IPS-20b (cell line): ENCODE measurements around the gene BGLAP.
A peak's percentile ranks its signal among the peaks of the same experiment; 100 is the strongest.

Experiments used
- H3K27ac ChIP-seq: one replicate; pipeline ENCODE4 v1.5.1; 2013; ENCODE audit warnings: low read length
- H3K27me3 ChIP-seq: 2 replicates; pipeline ENCODE4 v1.6.1; 2013; ENCODE audit warnings: mild to moderate bottlenecking, low read length, inconsistent platforms; ENCODE audit not compliant: insufficient read depth
- H3K36me3 ChIP-seq: 2 replicates; pipeline ENCODE4 v1.6.1; 2013; ENCODE audit warnings: low read depth, mild to moderate bottlenecking, inconsistent platforms, low read length, moderate library complexity; ENCODE audit not compliant: insufficient read depth
- H3K4me1 ChIP-seq: 2 replicates; pipeline ENCODE4 v1.6.1; 2013; ENCODE audit warnings: mild to moderate bottlenecking, control low read depth, inconsistent platforms, low read length, moderate library complexity; ENCODE audit not compliant: insufficient read depth
- H3K4me3 ChIP-seq: 2 replicates; pipeline ENCODE4 v1.5.1; 2013; ENCODE audit warnings: mild to moderate bottlenecking, low read length, inconsistent platforms
- H3K9ac ChIP-seq: 2 replicates; pipeline ENCODE4 v1.6.1; 2013; ENCODE audit warnings: low read depth, mild to moderate bottlenecking, inconsistent platforms, low read length, moderate library complexity
- H3K9me3 ChIP-seq: 2 replicates; pipeline ENCODE4 v1.6.1; 2013; ENCODE audit warnings: mild to moderate bottlenecking, low read depth, low read length, inconsistent platforms; ENCODE audit not compliant: insufficient read depth

BGLAP gene

DNA sequence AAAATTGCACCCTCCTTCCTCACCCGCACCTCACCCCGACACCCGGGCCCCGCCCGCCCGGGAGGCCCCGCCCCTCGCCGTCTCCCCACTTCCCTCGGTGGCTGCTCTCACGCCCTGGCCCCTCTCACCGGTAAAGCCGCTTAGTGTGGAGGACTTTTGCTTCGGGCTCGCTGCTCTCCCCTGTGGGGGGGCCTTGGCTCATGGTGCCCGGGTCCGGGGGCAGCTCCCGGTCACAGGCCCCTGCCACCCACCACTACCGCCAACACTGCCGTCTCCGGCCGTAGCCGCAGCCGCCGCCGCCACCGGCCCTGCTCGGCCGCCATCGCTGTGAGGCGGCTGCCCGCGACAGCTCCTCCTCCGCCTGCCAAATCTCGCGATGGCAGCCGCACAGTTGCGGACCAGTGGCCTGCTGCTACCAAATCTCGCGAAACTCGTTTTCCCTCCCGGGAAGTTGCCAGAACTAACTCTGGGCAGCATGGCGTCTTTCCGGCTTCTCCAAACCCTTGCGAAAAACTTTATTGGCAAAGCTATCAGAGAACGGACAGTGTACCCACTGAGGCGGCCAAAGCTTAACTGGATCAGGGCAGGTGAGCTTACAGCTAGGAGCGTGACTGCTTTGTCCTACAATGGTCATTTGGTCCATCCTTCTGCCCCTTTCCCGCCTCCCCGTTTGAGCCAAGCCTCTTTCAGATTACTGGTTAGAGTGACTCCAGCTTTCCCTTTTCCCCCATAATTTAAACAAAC lies 40.7 kb downstream of the BGLAP start, which contains the start of gene SMG5:
SMG5 (minus strand) TSS at position 347 of the 744 bp plus-strand sequence; CDS start at position 202, 145 bp downstream.
- peaks cover 14% of the 10 kb centered on the region for H3K4me1 ChIP-seq
- peak within 1 kb of the TSS; percentile 92 for H3K27ac ChIP-seq
- H3K36me3 ChIP-seq: peaks cover 29% of the 10 kb centered on the region
- no peaks in the 10 kb centered on the region for H3K27me3 ChIP-seq
- H3K9ac ChIP-seq: peak within 1 kb of the TSS; percentile 93
- H3K4me3 ChIP-seq: peak within 1 kb of the TSS; percentile 89
- H3K9me3 ChIP-seq: no peaks in the 10 kb centered on the region

DNA sequence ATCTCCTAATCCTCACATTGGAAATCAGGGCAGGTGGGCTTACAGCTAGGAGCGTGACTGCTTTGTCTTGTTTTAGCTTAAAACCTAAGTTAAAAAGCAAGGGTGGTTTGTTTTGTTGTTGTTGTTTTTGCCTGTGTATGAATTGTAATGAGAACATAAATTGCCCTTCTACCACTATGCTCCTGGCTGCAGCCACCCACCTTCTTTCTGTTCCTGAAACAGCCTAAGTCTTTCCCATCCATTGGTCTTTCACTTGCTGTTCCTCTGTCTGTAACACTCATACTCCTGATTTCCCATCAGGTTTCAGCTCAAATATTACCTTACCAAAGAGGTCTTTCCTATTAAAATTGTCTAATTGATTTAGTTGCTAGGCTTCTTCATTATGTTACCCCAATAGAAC lies 41.5 kb downstream of the BGLAP start:
- H3K9ac ChIP-seq: peak overlapping the region; percentile 93
- peak overlapping the region; percentile 89 for H3K4me3 ChIP-seq
- no peaks in the 10 kb centered on the region for H3K27me3 ChIP-seq
- no peaks in the 10 kb centered on the region for H3K9me3 ChIP-seq
- H3K27ac ChIP-seq: peak overlapping the region; percentile 92
- peaks cover 14% of the 10 kb centered on the region for H3K4me1 ChIP-seq
- peaks cover 21% of the 10 kb centered on the region for H3K36me3 ChIP-seq

DNA sequence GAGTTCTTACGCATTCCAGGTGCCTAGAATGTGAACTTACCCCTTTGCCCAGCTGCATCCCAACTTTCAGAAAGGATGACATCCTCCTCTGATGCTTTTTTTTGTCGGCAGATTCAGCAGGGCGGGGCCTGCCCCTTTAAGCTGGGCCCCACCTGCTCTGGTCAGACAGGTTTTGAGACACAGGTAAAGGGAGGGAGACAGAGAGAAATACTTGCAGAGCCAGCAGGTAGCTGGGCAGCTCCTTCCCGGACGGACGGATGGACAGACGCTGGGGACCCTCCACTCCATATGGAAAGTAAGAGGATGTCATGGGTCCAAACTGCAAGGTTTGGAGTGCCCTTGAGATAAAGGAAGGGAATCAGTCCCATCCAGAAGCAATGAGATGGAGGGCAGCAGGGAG lies 42.1 kb downstream of the BGLAP start, which contains the start of gene TMEM79:
TMEM79 (plus strand) TSS at position 214 of the 400 bp plus-strand sequence. CDS start 902 bp downstream, outside the sequence.
- H3K27ac ChIP-seq: peak within 1 kb of the TSS; percentile 92

DNA sequence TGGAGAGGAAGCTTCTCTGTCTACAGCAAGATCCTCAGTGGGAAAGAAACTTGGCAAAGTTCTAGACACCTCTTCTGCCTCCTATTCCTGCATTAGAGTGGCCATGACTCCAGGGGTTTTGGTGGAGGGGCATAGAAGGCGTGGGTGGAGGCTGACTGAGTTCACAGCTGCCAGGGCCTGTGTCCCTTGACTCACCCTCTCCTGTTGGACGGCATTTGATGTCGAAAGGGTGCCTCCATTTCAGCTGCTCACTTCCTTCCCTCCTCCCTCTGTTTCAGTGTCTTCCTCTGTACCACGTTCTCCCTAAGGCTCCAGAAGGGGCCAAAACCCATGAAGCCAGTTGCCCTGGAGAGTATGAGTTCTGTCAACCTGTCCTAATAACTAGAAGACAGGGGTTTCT lies 42.8 kb downstream of the BGLAP start:
- H3K27me3 ChIP-seq: no peaks in the 10 kb centered on the region
- no peak overlapping the region for H3K4me3 ChIP-seq
- no peak overlapping the region for H3K27ac ChIP-seq
- H3K4me1 ChIP-seq: peaks cover 14% of the 10 kb centered on the region
- no peaks in the 10 kb centered on the region for H3K9me3 ChIP-seq
- H3K36me3 ChIP-seq: peaks cover 13% of the 10 kb centered on the region; the same call in 1 of the 2 replicates
- no peak overlapping the region for H3K9ac ChIP-seq

More for the DNA sequence above, 42.1 kb downstream of the BGLAP start, which contains the start of gene TMEM79:
- Histone ChIP-seq H3K4me1 (peaks cover 14% of the 10 kb centered on the region), H3K27me3 (no peaks in the 10 kb centered on the region), H3K4me3 (peak within 1 kb of the TSS; percentile 89), H3K9me3 (no peaks in the 10 kb centered on the region), H3K9ac (peak within 1 kb of the TSS; percentile 93), H3K36me3 (peaks cover 19% of the 10 kb centered on the region)

DNA sequence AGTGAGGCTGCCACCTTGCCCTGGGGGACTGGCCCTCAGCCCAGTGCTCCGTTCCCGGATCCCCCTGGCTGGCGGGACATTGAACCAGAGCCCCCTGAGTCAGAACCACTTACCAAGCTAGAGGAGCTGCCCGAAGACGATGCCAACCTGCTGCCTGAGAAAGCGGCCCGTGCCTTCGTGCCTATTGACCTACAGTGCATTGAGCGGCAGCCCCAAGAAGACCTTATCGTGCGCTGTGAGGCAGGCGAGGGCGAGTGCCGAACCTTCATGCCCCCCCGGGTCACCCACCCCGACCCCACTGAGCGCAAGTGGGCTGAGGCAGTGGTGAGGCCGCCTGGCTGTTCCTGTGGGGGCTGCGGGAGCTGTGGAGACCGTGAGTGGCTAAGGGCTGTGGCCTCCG lies 43.5 kb downstream of the BGLAP start:
- no peak overlapping the region for H3K4me3 ChIP-seq
- no peak overlapping the region for H3K9ac ChIP-seq
- H3K9me3 ChIP-seq: no peaks in the 10 kb centered on the region
- H3K36me3 ChIP-seq: 0 out of 2 replicates have a peak, but pooled peaks cover 8% of the 10 kb centered on the region
- no peak overlapping the region for H3K27ac ChIP-seq
- no peaks in the 10 kb centered on the region for H3K27me3 ChIP-seq
- H3K4me1 ChIP-seq: peaks cover 14% of the 10 kb centered on the region

DNA sequence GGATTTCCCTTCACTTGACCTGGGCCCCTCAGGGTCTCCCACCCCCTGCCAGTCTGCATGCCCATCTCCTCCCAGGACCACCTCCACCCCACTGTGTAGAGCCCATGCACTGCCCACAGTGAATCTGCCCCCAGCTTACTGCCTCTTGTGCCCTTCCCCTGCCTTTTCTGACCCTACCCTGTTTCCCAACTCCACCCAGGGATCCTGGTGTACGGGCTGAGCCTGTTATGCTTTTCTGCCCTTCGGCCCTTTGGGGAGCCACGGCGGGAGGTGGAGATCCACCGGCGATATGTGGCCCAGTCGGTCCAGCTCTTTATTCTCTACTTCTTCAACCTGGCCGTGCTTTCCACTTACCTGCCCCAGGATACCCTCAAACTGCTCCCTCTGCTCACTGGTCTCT lies 44.1 kb downstream of the BGLAP start:
- H3K9me3 ChIP-seq: no peaks in the 10 kb centered on the region
- peaks cover 12% of the 10 kb centered on the region for H3K4me1 ChIP-seq
- H3K36me3 ChIP-seq: 0 out of 2 replicates have a peak, but pooled peaks cover 6% of the 10 kb centered on the region
- no peak overlapping the region for H3K27ac ChIP-seq
- H3K27me3 ChIP-seq: no peaks in the 10 kb centered on the region
- H3K9ac ChIP-seq: no peak overlapping the region
- H3K4me3 ChIP-seq: no peak overlapping the region

DNA sequence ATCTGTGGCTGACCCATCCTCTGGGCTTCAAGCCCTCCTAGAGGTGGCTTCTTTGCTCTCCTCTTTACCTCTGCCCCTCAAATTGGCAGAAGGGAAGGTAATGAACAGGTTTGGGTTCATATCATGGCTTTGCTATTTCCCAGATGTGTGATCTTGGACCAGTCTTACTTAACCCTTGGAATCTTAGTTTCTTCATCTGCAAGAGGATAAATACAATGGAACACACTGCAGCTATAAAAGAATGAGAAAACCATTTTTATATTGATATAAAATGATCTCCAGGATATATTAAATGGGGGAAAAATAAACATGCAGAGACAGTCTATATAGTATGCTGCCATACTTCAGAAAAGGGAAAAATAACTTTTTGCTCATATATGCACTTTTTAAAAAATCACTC lies 47.9 kb downstream of the BGLAP start:
- no peaks in the 10 kb centered on the region for H3K27me3 ChIP-seq
- peaks cover 9% of the 10 kb centered on the region; the same call in 1 of the 2 replicates for H3K36me3 ChIP-seq
- H3K4me1 ChIP-seq: peaks cover 4% of the 10 kb centered on the region; the same call in 1 of the 2 replicates
- no peak overlapping the region for H3K9ac ChIP-seq
- H3K9me3 ChIP-seq: no peaks in the 10 kb centered on the region
- H3K4me3 ChIP-seq: no peak overlapping the region
- H3K27ac ChIP-seq: no peak overlapping the region

DNA sequence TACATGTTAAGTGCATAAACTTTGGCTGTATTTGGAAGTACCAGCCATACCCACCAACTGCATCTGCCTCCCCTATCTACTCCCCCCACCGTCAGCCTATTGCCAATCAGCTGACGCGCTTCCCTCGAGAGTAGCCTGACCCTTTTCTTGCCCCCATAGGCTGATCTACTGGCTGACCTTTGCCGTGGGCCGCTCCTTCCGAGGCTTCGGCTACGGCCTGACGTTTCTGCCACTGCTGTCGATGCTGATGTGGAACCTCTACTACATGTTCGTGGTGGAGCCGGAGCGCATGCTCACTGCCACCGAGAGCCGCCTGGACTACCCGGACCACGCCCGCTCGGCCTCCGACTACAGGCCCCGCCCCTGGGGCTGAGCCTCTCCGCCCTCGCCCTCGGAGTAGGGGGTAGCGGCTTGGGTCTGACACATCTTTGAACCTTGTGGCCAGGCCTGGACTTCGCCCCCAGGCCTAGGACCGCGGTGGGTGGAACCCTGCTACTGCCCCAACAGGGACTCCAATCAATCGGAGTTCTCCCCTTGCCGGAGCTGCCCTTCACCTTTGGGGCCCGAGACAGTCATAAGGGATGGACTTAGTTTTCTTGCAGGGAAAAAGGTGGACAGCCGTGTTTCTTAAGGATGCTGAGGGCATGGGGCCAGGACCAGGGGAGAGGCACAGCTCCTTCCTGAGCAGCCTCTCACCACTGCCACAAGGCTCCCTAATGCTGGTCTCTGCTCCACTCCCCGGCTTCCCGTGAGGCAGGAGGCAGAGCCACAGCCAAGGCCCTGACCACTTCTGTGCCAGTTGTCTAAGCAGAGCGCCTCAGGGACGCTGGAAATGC lies 49.5 kb downstream of the BGLAP start:
- Histone ChIP-seq H3K9me3 (no peaks in the 10 kb centered on the region), H3K27me3 (no peaks in the 10 kb centered on the region), H3K4me3 (peak overlapping the region; percentile 86), H3K9ac (peak overlapping the region; percentile 76), H3K27ac (peak overlapping the region; percentile 28), H3K36me3 (peaks cover 9% of the 10 kb centered on the region; the same call in 1 of the 2 replicates), H3K4me1 (peaks cover 4% of the 10 kb centered on the region; the same call in 1 of the 2 replicates)
